ENCODE data around the gene PPP2R1B.

The PPP2R1B gene

DNA sequence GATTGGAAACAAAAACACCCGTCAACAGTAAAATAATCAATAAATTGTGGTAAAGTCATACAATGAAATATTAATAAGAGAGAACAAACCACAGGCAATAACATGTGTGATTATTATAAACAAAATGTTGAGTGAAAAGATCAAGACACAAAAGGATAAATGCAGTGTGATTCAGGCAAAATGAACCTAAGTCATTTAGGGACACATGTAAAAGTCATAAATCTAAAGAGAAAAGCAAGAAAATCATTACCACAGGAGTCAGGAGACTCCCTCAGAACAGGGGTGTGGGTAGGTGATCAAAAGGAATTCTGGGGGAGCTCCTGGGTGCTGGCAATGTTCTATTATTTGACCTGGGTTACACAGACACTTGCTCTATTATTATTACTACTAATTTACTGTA lies 47.9 kb upstream of the PPP2R1B start:
- DNase-seq (no peak), ATAC-seq (ENCODE audit: insufficient read depth, low read depth) (no peak)
- no peak overlapping the region for H2AFZ ChIP-seq (ENCODE audit: low read depth, low read length)
- no peak overlapping the region for H3K9ac ChIP-seq (ENCODE audit: low read depth, low read length)
- H3K9me3 ChIP-seq (ENCODE audit: insufficient read depth, low read length, severe bottlenecking), result no peaks in the 10 kb centered on the region
- H3K27ac ChIP-seq (ENCODE audit: low read length), result no peak overlapping the region
- H3K27me3 ChIP-seq (ENCODE audit: insufficient read depth, low read length, poor library complexity), result no peaks in the 10 kb centered on the region
- no peak overlapping the region for H3K4me3 ChIP-seq (ENCODE audit: low read depth in 1 of 2, low read length in 2 of 2)
- no peaks in the 10 kb centered on the region for H3K4me1 ChIP-seq (ENCODE audit: insufficient read depth, low read length)
- H3K79me2 ChIP-seq (ENCODE audit: insufficient read depth, low read length), result no peaks in the 10 kb centered on the region
- H3K4me2 ChIP-seq (ENCODE audit: insufficient read depth, low read length), result no peak overlapping the region
- no peak for TF ChIP-seq EZH2 (IDR thresholded peaks at IDR 0.05; ENCODE audit: borderline replicate concordance, low read depth, low read length, severe bottlenecking)
- TF ChIP-seq, protein P1, sequence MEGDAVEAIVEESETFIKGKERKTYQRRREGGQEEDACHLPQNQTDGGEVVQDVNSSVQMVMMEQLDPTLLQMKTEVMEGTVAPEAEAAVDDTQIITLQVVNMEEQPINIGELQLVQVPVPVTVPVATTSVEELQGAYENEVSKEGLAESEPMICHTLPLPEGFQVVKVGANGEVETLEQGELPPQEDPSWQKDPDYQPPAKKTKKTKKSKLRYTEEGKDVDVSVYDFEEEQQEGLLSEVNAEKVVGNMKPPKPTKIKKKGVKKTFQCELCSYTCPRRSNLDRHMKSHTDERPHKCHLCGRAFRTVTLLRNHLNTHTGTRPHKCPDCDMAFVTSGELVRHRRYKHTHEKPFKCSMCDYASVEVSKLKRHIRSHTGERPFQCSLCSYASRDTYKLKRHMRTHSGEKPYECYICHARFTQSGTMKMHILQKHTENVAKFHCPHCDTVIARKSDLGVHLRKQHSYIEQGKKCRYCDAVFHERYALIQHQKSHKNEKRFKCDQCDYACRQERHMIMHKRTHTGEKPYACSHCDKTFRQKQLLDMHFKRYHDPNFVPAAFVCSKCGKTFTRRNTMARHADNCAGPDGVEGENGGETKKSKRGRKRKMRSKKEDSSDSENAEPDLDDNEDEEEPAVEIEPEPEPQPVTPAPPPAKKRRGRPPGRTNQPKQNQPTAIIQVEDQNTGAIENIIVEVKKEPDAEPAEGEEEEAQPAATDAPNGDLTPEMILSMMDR (IDR thresholded peaks at IDR 0.05; ENCODE audit: borderline replicate concordance, extremely low read depth, low read length, poor library complexity, severe bottlenecking), result no peak
- no peaks in the 10 kb centered on the region for H4K20me1 ChIP-seq (ENCODE audit: insufficient read depth, low read length)
- H3K36me3 ChIP-seq (ENCODE audit: insufficient read depth, low read length), result peaks cover 23% of the 10 kb centered on the region

DNA sequence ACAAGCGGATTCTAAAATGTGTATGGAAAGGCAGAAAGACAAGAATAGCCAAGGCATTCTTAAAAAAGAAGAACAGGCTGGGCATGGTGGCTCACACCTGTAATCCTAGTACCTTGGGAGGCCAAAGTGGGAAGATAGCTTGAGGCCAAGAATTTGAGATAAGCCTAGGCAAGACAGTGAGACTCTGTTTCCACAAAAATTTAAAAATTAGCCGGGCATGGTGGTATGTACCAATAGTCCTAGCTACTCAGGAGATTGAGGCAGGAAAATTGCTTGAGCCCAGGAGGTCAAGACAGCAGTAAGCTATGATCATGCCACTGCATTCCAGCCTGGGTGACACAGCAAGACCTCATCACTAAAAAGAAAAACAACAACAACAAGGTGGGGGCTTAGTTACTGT lies 46.0 kb upstream of the PPP2R1B start:
- TF ChIP-seq, protein P1 (IDR thresholded peaks at IDR 0.05; ENCODE audit: borderline replicate concordance, extremely low read depth, low read length, poor library complexity, severe bottlenecking), result no peak
- TF ChIP-seq EZH2 (IDR thresholded peaks at IDR 0.05; ENCODE audit: borderline replicate concordance, low read depth, low read length, severe bottlenecking), result no peak
- no peak overlapping the region for H3K27ac ChIP-seq (ENCODE audit: low read length)
- no peak overlapping the region for H3K9ac ChIP-seq (ENCODE audit: low read depth, low read length)
- peaks cover 36% of the 10 kb centered on the region for H3K36me3 ChIP-seq (ENCODE audit: insufficient read depth, low read length)
- H3K4me1 ChIP-seq (ENCODE audit: insufficient read depth, low read length), result no peaks in the 10 kb centered on the region
- no peak overlapping the region for H3K4me3 ChIP-seq (ENCODE audit: low read depth in 1 of 2, low read length in 2 of 2)
- ATAC-seq (ENCODE audit: insufficient read depth, low read depth) (no peak), DNase-seq (no peak)
- no peaks in the 10 kb centered on the region for H3K27me3 ChIP-seq (ENCODE audit: insufficient read depth, low read length, poor library complexity)
- no peaks in the 10 kb centered on the region for H4K20me1 ChIP-seq (ENCODE audit: insufficient read depth, low read length)
- H3K79me2 ChIP-seq (ENCODE audit: insufficient read depth, low read length), result no peaks in the 10 kb centered on the region
- H3K9me3 ChIP-seq (ENCODE audit: insufficient read depth, low read length, severe bottlenecking), result no peaks in the 10 kb centered on the region
- H2AFZ ChIP-seq (ENCODE audit: low read depth, low read length), result no peak overlapping the region
- no peak overlapping the region for H3K4me2 ChIP-seq (ENCODE audit: insufficient read depth, low read length)

- Histone ChIP-seq H3K9ac (ENCODE audit: low read depth, low read length) (no peak overlapping the region), H3K27me3 (ENCODE audit: insufficient read depth, low read length, poor library complexity) (no peaks in the 10 kb centered on the region), H3K79me2 (ENCODE audit: insufficient read depth, low read length) (no peaks in the 10 kb centered on the region), H3K9me3 (ENCODE audit: insufficient read depth, low read length, severe bottlenecking) (no peaks in the 10 kb centered on the region), H4K20me1 (ENCODE audit: insufficient read depth, low read length) (no peaks in the 10 kb centered on the region), H3K36me3 (ENCODE audit: insufficient read depth, low read length) (peaks cover 35% of the 10 kb centered on the region; the same call in 1 of the 2 replicates), H3K27ac (ENCODE audit: low read length) (no peak overlapping the region), H3K4me1 (ENCODE audit: insufficient read depth, low read length) (no peaks in the 10 kb centered on the region), H2AFZ (ENCODE audit: low read depth, low read length) (no peak overlapping the region), H3K4me3 (ENCODE audit: low read depth in 1 of 2, low read length in 2 of 2) (no peak overlapping the region), H3K4me2 (ENCODE audit: insufficient read depth, low read length) (no peak overlapping the region)
- TF ChIP-seq, protein P1 (IDR thresholded peaks at IDR 0.05; ENCODE audit: borderline replicate concordance, extremely low read depth, low read length, poor library complexity, severe bottlenecking), result no peak
- TF ChIP-seq EZH2 (IDR thresholded peaks at IDR 0.05; ENCODE audit: borderline replicate concordance, low read depth, low read length, severe bottlenecking), result no peak
- no peak for DNase-seq
- no peak for ATAC-seq (ENCODE audit: insufficient read depth, low read depth)
Observed at GRCh38 chr11:111811445-111811844, 45.3 kb upstream of the PPP2R1B start.

DNA sequence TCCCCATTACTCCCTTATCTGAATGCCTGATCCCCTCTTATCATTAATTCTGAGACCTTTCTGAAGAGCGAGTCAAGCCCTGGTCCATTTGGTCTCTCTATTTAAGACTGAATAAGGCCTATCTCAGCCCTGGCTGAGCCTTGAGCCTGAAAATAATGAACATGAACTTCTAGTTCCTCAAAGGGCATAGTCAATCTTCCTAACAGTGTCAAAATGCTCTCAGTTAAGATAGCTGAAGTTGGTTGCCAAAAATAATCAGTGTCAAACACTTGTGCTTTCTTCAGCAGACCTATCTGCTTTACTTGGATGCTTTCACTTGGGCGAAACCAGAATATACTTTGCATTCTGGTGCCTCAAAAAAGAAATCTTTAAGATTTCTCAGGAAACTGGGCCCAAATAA lies 42.6 kb upstream of the PPP2R1B start:
- H3K9ac ChIP-seq (ENCODE audit: low read depth, low read length), result no peak overlapping the region
- no peak for DNase-seq

More for the DNA sequence above, 42.6 kb upstream of the PPP2R1B start:
- no peaks in the 10 kb centered on the region for H3K79me2 ChIP-seq (ENCODE audit: insufficient read depth, low read length)
- no peak overlapping the region for H3K4me3 ChIP-seq (ENCODE audit: low read depth in 1 of 2, low read length in 2 of 2)
- H3K27me3 ChIP-seq (ENCODE audit: insufficient read depth, low read length, poor library complexity), result no peaks in the 10 kb centered on the region
- H3K36me3 ChIP-seq (ENCODE audit: insufficient read depth, low read length), result peaks cover 54% of the 10 kb centered on the region; the same call in 1 of the 2 replicates
- H3K27ac ChIP-seq (ENCODE audit: low read length), result no peak overlapping the region
- H4K20me1 ChIP-seq (ENCODE audit: insufficient read depth, low read length), result no peaks in the 10 kb centered on the region
- no peak overlapping the region for H2AFZ ChIP-seq (ENCODE audit: low read depth, low read length)
- no peaks in the 10 kb centered on the region for H3K4me1 ChIP-seq (ENCODE audit: insufficient read depth, low read length)
- no peak for ATAC-seq (ENCODE audit: insufficient read depth, low read depth)
- no peak for TF ChIP-seq EZH2 (IDR thresholded peaks at IDR 0.05; ENCODE audit: borderline replicate concordance, low read depth, low read length, severe bottlenecking)
- TF ChIP-seq, protein P1 (IDR thresholded peaks at IDR 0.05; ENCODE audit: borderline replicate concordance, extremely low read depth, low read length, poor library complexity, severe bottlenecking), result no peak
- H3K9me3 ChIP-seq (ENCODE audit: insufficient read depth, low read length, severe bottlenecking), result no peaks in the 10 kb centered on the region
- no peak overlapping the region for H3K4me2 ChIP-seq (ENCODE audit: insufficient read depth, low read length)

Data from DND-41 (cell line).